Measurements from ENCODE around the gene PTPRN2. TPM values are rescaled to one million over a fixed set of nuclear protein-coding genes. Genes with fewer than 3 reads are reported as not detected.

PTPRN2 gene
- total and polyA plus RNA-seq, 9 of the 15 experiments (the other 6 are each of a cell fraction or from before 2014, with no cell fraction given): not detected

DNA sequence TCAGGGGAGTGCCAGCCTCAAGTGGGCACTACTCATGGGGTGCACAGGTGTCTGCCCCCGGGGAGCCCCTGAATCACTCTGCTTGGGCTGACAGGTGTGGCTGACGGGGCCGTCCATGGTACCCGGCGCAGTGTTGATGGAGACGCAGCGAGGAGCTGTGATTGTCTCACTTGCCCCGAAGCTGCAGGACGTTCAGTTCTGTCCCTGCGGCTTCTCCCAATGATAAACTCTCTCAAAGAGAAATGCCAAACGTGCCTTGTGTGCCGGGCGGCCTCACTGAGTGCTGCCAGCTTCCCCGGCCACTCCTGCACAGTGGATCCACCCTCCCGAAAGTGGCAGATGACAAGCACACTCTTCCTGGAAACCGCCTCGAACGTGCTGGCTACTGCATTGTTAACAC, 1047.6 kb downstream of the PTPRN2 start (continued):
- TF ChIP-seq, protein P1, sequence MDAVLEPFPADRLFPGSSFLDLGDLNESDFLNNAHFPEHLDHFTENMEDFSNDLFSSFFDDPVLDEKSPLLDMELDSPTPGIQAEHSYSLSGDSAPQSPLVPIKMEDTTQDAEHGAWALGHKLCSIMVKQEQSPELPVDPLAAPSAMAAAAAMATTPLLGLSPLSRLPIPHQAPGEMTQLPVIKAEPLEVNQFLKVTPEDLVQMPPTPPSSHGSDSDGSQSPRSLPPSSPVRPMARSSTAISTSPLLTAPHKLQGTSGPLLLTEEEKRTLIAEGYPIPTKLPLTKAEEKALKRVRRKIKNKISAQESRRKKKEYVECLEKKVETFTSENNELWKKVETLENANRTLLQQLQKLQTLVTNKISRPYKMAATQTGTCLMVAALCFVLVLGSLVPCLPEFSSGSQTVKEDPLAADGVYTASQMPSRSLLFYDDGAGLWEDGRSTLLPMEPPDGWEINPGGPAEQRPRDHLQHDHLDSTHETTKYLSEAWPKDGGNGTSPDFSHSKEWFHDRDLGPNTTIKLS (IDR thresholded peaks at IDR 0.05; ENCODE audit: borderline replicate concordance, low read depth): no peak
- no peak for TF ChIP-seq ZNF239 (CRISPR knock-in tag; IDR thresholded peaks at IDR 0.05)

DNA sequence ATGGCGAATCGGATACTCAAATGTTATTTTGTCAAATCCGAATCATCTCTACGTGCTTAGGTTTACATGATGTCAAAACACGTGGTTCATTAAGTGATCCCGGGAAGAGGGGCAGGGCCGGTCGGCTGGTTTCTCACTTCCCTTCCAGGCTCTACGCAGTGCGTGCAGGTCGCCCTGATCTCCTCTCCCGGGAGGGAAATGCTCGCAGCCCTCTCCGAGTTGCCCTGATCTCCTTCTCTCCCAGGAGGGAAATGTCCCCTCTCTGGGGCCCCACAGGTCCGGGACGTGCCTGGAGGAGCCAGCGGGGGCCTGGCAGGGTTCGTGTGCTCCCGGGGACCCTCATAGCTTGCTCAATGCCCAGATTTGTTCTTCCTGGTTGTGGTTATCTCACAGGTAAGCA, 1048.1 kb downstream of the PTPRN2 start:
- H2AFZ ChIP-seq (ENCODE audit: low read depth, low read length): no peak overlapping the region
- intact Hi-C loops (cut with micrococcal nuclease): no loop called here
- FAIRE-seq (no peak), ATAC-seq (no peak), DNase-seq (ENCODE audit: extremely low read depth in 1 of 4, low spot score in 3 of 4) (no peak)
- H3K4me1 ChIP-seq (replicated peaks in 1 of 2; ENCODE audit: control insufficient read depth in 2 of 2, insufficient read depth in 2 of 2, low read length in 2 of 2): 0 out of 5 replicates have a peak, but pooled peaks cover 0 to 3% of the 10 kb centered on the region in 2 experiments
- no peaks in the 10 kb centered on the region for H3K79me2 ChIP-seq (ENCODE audit: control insufficient read depth, insufficient read depth, low read length)
- in situ Hi-C loops (cut with MboI): no loop called here
- H4K20me1 ChIP-seq (replicated peaks; ENCODE audit: control insufficient read depth, insufficient read depth, low read length): peaks cover 24% of the 10 kb centered on the region
- no peaks in the 10 kb centered on the region; the same call in 1 of the 2 replicates for H3K9me3 ChIP-seq (replicated peaks; ENCODE audit: control insufficient read depth, insufficient read depth, low read depth, low read length)
- no TSS peak for BruUV-seq (replicated peaks)
- H3K27me3 ChIP-seq (ENCODE audit: control insufficient read depth in 2 of 2, insufficient read depth in 2 of 2, low read length in 2 of 2): peaks cover 72 to 81% of the 10 kb centered on the region in 2 experiments
- H3K36me3 ChIP-seq (ENCODE audit: control insufficient read depth, insufficient read depth, low read length): no peaks in the 10 kb centered on the region
- POLR2A ChIA-PET: interaction anchor here (1.5 kb wide), 1 partner anchor 9 kb away, joined by 3 read pairs; no protein-coding TSS in a partner anchor
- TF ChIP-seq, protein P2, sequence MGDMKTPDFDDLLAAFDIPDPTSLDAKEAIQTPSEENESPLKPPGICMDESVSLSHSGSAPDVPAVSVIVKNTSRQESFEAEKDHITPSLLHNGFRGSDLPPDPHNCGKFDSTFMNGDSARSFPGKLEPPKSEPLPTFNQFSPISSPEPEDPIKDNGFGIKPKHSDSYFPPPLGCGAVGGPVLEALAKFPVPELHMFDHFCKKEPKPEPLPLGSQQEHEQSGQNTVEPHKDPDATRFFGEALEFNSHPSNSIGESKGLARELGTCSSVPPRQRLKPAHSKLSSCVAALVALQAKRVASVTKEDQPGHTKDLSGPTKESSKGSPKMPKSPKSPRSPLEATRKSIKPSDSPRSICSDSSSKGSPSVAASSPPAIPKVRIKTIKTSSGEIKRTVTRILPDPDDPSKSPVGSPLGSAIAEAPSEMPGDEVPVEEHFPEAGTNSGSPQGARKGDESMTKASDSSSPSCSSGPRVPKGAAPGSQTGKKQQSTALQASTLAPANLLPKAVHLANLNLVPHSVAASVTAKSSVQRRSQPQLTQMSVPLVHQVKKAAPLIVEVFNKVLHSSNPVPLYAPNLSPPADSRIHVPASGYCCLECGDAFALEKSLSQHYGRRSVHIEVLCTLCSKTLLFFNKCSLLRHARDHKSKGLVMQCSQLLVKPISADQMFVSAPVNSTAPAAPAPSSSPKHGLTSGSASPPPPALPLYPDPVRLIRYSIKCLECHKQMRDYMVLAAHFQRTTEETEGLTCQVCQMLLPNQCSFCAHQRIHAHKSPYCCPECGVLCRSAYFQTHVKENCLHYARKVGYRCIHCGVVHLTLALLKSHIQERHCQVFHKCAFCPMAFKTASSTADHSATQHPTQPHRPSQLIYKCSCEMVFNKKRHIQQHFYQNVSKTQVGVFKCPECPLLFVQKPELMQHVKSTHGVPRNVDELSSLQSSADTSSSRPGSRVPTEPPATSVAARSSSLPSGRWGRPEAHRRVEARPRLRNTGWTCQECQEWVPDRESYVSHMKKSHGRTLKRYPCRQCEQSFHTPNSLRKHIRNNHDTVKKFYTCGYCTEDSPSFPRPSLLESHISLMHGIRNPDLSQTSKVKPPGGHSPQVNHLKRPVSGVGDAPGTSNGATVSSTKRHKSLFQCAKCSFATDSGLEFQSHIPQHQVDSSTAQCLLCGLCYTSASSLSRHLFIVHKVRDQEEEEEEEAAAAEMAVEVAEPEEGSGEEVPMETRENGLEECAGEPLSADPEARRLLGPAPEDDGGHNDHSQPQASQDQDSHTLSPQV (IDR thresholded peaks at IDR 0.05): no peak
- WGBS (ENCODE audit: insufficient coverage, low coverage, missing lambda C conversion rate): 2% methylated on average over 19 of the region's 19 CpGs
- H3K27ac ChIP-seq (ENCODE audit: extremely low read depth, low read depth, low read length): no peak overlapping the region
- no peak overlapping the region for H3K9ac ChIP-seq (ENCODE audit: insufficient read depth in 1 of 2, low read depth in 2 of 2, low read length in 2 of 2)
- CTCF ChIA-PET (ENCODE audit: low intra/inter-chr PET ratio): no interaction called here
- H3K4me2 ChIP-seq (ENCODE audit: insufficient read depth, low read length): no peak overlapping the region
- no peak overlapping the region for H3K4me3 ChIP-seq
- H3K9me1 ChIP-seq (ENCODE audit: control insufficient read depth, insufficient read depth, low read length): no peaks in the 10 kb centered on the region
